ENCODE data around the gene SFT2D3.

Gene SFT2D3, protein sequence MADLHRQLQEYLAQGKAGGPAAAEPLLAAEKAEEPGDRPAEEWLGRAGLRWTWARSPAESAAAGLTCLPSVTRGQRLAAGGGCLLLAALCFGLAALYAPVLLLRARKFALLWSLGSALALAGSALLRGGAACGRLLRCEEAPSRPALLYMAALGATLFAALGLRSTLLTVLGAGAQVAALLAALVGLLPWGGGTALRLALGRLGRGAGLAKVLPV

DNA sequence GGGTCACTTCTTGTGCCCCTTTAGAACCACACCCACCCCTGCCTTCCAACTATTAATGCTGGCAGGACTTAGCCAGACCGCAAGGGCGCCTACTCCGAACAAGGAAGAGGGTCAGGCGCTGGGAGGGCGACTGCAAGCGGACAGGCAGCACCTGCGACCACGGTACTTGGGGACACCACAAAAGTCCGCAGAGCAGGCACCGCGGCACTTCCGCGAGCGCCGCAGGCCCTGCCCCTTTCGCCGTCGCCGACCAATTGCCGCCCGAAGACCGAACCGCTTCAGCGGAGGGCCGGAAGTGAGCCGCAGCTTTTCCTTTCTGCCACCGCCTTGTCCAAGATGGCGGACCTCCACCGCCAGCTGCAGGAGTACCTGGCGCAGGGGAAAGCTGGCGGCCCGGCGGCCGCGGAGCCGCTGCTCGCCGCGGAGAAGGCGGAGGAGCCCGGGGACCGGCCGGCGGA is at the start of gene SFT2D3:
Gene SFT2D3 (plus strand): TSS at position 305 of the 458 bp plus-strand sequence. CDS start 32 bp downstream, at position 337.
- H3K36me3 ChIP-seq (ENCODE audit: insufficient read depth, low read length): peaks cover 4% of the 10 kb centered on the region
- H3K9me3 ChIP-seq (ENCODE audit: control insufficient read depth, insufficient read depth, low read length): no peaks in the 10 kb centered on the region
- H3K4me1 ChIP-seq (ENCODE audit: insufficient read depth, low read length): peaks cover 10% of the 10 kb centered on the region; the same call in 1 of the 2 replicates
- peak within 1 kb of the TSS; percentile 74 for H3K9ac ChIP-seq (ENCODE audit: low read depth, low read length)

- Histone ChIP-seq H3K36me3 (ENCODE audit: insufficient read depth, low read length) (no peaks in the 10 kb centered on the region), H3K9me3 (ENCODE audit: control insufficient read depth, insufficient read depth, low read length) (no peaks in the 10 kb centered on the region), H3K9ac (ENCODE audit: low read depth, low read length) (no peak overlapping the region), H3K4me1 (ENCODE audit: insufficient read depth, low read length) (no peaks in the 10 kb centered on the region)
Measured at GRCh38 chr2:127651971-127652550, 49.2 kb upstream of the SFT2D3 start.

DNA sequence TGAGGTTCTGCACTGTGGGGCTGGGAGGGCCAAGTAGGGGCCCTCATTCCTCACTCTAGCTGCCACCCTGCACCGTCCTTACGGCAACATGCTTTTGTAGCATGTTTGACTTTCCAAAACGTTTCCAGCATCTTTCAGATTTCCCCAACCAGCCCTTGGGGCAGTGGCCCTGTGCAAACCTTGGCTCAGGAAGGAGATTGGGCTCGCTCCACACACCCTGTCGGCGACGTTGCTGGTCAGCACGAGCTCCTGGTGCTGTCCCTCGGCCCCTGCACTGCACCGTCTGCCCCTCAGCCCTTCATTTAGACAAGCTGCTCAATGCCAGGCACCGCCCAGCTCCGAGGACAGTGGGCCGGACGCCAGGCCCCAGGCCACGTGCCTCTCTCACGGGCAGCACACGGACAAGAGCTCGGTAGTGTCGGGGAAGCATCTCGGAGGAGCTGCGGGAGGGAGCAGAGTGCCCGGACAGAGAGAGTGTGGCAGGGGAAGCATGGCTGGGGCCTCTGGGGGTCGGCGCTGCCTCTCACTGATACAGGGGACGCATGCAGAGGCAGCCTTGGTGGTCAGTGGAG is 48.4 kb upstream of the SFT2D3 start:
- no peak overlapping the region for H3K9ac ChIP-seq (ENCODE audit: low read depth, low read length)
- no peaks in the 10 kb centered on the region for H3K4me1 ChIP-seq (ENCODE audit: insufficient read depth, low read length)
- no peaks in the 10 kb centered on the region for H3K9me3 ChIP-seq (ENCODE audit: control insufficient read depth, insufficient read depth, low read length)
- no peaks in the 10 kb centered on the region for H3K36me3 ChIP-seq (ENCODE audit: insufficient read depth, low read length)

DNA sequence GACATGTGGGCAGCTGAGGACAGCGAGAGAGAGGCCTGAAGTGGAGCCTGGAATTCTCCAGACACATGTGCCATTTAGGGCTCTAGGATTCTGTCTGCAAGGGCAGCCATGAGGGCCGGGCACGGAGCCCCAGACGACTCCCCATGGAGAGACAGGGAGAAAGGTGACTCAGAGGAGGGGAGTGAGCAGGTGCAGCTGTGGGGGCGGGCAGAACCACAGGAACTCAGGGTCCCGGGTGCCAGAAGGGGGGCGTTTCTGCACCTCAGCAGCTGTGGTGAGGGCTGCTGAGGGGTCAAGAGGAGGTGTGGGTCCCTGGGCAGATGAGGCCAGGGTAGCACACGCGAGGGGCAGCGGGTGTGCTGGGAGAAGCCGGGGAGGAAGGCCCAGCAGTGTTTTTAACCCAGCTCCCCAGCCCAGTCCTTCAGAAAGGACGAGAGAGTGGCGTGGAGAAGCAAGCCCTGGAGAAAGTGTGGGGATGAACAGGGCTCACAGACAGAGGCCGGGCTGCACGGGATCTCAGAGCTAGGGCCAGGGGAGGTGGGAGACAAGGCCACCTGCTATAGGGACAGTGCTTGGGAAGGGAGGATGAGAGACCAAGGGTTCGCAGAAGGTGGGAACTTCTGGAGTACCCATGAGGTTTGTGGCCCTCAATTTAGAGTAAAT is 47.7 kb upstream of the SFT2D3 start:
- Histone ChIP-seq H3K36me3 (ENCODE audit: insufficient read depth, low read length) (no peaks in the 10 kb centered on the region), H3K9me3 (ENCODE audit: control insufficient read depth, insufficient read depth, low read length) (no peaks in the 10 kb centered on the region), H3K4me1 (ENCODE audit: insufficient read depth, low read length) (no peaks in the 10 kb centered on the region), H3K9ac (ENCODE audit: low read depth, low read length) (no peak overlapping the region)

GRCh38 chr2:127654084-127654837 is 47.0 kb upstream of the SFT2D3 start:
- no peaks in the 10 kb centered on the region for H3K4me1 ChIP-seq (ENCODE audit: insufficient read depth, low read length)
- H3K36me3 ChIP-seq (ENCODE audit: insufficient read depth, low read length): no peaks in the 10 kb centered on the region
- no peak overlapping the region for H3K9ac ChIP-seq (ENCODE audit: low read depth, low read length)
- H3K9me3 ChIP-seq (ENCODE audit: control insufficient read depth, insufficient read depth, low read length): no peaks in the 10 kb centered on the region

GRCh38 chr2:127654838-127655175 is 46.5 kb upstream of the SFT2D3 start:
- no peaks in the 10 kb centered on the region for H3K4me1 ChIP-seq (ENCODE audit: insufficient read depth, low read length)
- H3K9me3 ChIP-seq (ENCODE audit: control insufficient read depth, insufficient read depth, low read length): no peaks in the 10 kb centered on the region
- H3K9ac ChIP-seq (ENCODE audit: low read depth, low read length): no peak overlapping the region
- no peaks in the 10 kb centered on the region for H3K36me3 ChIP-seq (ENCODE audit: insufficient read depth, low read length)

DNA sequence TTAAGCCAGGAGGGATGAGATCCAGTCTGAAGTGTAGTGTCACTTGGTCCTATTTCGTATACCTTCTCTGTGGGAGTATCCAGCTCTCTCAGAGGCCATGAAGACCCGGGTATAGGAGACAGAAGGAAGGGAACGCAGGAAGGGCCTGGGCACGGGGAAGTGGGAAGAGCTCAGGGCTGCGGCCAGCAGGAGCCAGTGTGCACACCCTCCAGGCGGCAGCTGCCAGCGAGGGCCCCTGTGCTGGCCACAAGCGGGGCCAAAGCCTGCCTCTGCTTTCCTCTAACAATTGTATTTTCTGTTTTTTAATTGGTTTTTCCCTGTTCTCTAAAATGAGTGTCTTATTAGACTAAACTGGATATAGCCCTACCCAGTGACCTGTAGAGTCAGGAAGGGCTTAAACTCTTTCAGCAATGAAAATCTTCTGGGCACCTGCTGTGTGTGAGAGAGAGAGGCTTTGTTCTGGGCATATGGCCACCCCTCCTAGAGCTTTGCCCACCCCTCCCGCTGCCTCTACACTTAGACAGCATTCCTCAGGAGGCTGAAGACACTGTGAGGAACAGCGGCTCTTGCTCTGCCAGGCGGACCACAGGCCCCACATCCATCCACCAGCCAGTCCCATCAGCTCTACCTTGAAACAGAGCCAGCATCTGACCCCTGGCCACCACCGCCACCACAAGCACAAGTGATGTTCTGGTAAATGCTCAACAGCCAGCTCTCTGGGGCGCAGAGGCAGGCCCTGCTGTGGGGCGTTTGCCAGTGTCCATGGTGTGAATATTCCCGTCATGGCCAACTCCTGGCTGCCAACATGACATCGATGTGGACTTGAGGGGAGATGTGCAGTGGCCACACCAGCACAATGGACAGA is 45.9 kb upstream of the SFT2D3 start:
- Histone ChIP-seq H3K9ac (ENCODE audit: low read depth, low read length) (no peak overlapping the region), H3K4me1 (ENCODE audit: insufficient read depth, low read length) (no peaks in the 10 kb centered on the region), H3K36me3 (ENCODE audit: insufficient read depth, low read length) (no peaks in the 10 kb centered on the region), H3K9me3 (ENCODE audit: control insufficient read depth, insufficient read depth, low read length) (no peaks in the 10 kb centered on the region)

- Histone ChIP-seq H3K4me1 (ENCODE audit: insufficient read depth, low read length) (no peaks in the 10 kb centered on the region), H3K36me3 (ENCODE audit: insufficient read depth, low read length) (no peaks in the 10 kb centered on the region), H3K9ac (ENCODE audit: low read depth, low read length) (no peak overlapping the region), H3K9me3 (ENCODE audit: control insufficient read depth, insufficient read depth, low read length) (no peaks in the 10 kb centered on the region)
Measured at GRCh38 chr2:127656569-127657231, 44.6 kb upstream of the SFT2D3 start.

DNA sequence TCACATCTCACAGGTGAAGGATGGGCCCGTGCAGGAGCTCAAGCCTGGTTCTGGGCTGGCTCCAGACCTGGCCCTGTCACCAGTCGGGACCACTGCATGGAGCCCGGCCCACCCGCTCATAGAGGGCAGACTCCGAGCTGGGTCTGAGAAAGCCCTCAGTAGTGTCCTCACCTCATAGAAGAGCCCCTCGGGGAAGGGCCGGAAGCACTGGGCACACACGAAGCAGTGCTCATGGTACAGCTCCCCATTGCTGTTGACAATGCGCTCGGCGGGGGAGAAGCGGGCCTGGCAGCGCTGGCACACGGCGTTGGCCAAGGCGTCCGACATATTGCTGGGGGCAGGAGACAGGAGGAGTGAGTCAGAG is 44.1 kb upstream of the SFT2D3 start:
- H3K9me3 ChIP-seq (ENCODE audit: control insufficient read depth, insufficient read depth, low read length): no peaks in the 10 kb centered on the region
- no peaks in the 10 kb centered on the region; the same call in 1 of the 2 replicates for H3K4me1 ChIP-seq (ENCODE audit: insufficient read depth, low read length)
- H3K36me3 ChIP-seq (ENCODE audit: insufficient read depth, low read length): no peaks in the 10 kb centered on the region
- no peak overlapping the region for H3K9ac ChIP-seq (ENCODE audit: low read depth, low read length)

- Histone ChIP-seq H3K9ac (ENCODE audit: low read depth, low read length) (no peak overlapping the region), H3K4me1 (ENCODE audit: insufficient read depth, low read length) (peaks cover 5% of the 10 kb centered on the region; the same call in 1 of the 2 replicates), H3K36me3 (ENCODE audit: insufficient read depth, low read length) (no peaks in the 10 kb centered on the region)
Measured at GRCh38 chr2:127658146-127658545, 43.2 kb upstream of the SFT2D3 start.

GRCh38 chr2:127658641-127659407 is 42.5 kb upstream of the SFT2D3 start:
- H3K36me3 ChIP-seq (ENCODE audit: insufficient read depth, low read length): no peaks in the 10 kb centered on the region
- H3K9ac ChIP-seq (ENCODE audit: low read depth, low read length): no peak overlapping the region
- H3K9me3 ChIP-seq (ENCODE audit: control insufficient read depth, insufficient read depth, low read length): no peaks in the 10 kb centered on the region
- peaks cover 7% of the 10 kb centered on the region; the same call in 1 of the 2 replicates for H3K4me1 ChIP-seq (ENCODE audit: insufficient read depth, low read length)

More at GRCh38 chr2:127658146-127658545, 43.2 kb upstream of the SFT2D3 start:
- no peaks in the 10 kb centered on the region for H3K9me3 ChIP-seq (ENCODE audit: control insufficient read depth, insufficient read depth, low read length)

DNA sequence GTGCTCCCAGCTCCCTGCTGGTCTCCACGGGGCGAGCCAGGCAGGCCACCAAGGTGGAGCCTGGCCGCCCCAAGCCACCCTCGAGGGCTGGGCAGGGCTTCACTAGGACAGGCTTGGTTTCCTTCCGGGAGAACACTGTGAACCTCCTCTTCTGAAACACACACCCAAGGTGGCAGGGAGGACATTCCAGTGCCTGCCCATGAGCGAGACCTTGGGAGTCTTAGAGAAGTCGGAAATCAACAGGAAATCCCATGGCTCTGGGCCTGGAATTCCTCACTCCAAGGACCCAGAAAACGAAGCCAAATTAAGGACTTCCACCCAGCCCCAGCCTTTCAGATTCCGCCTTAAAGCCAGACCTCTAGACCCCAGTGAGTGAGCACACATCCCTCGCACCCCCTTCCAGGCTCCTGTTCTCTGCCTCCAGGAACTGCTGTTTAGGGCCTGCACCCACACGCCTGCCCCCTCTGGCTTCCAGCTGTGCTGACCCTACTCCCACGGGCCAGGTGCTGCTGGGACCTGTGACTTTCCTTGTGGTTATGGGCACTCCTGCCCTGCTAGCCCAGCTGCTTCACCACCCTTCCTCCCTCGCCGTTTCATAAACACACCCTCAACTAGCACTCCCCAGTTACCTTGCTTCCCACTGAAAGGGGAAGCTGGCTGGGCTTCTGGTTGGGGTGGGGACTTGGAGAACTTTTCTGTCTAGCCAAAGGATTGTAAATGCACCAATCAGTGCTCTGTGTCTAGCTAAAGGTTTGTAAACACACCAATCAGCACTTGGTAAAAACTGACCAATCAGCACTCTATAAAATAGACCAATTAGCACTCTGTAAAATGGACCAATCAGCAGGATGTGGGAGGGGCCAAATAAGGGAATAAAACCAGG is 41.6 kb upstream of the SFT2D3 start:
- peaks cover 7% of the 10 kb centered on the region; the same call in 1 of the 2 replicates for H3K4me1 ChIP-seq (ENCODE audit: insufficient read depth, low read length)
- H3K9me3 ChIP-seq (ENCODE audit: control insufficient read depth, insufficient read depth, low read length): no peaks in the 10 kb centered on the region
- H3K9ac ChIP-seq (ENCODE audit: low read depth, low read length): no peak overlapping the region
- H3K36me3 ChIP-seq (ENCODE audit: insufficient read depth, low read length): no peaks in the 10 kb centered on the region
